AG09309 (cell line): Measurements from ENCODE around the gene GINS3.

Source experiments
- DNase-seq: peaks from one replicate; pipeline ENCODE4 v3.0.0-alpha.2; 2010; ENCODE audit warnings: low read depth
- H3K4me3 ChIP-seq: 2 replicates; pipeline ENCODE4 v1.5.1; 2011; ENCODE audit warnings: mild to moderate bottlenecking, low read depth, low read length, moderate library complexity; ENCODE audit not compliant: control insufficient read depth
- CTCF ChIP-seq: IDR thresholded peaks from 2 replicates; pipeline ENCODE4 v1.5.1; 2011; ENCODE audit warnings: mild to moderate bottlenecking, low read depth, low read length, inconsistent platforms; ENCODE audit not compliant: insufficient read depth, control insufficient read depth; ENCODE audit errors: missing control alignments

The GINS3 gene

GRCh38 chr16:58421529-58421928 lies 29.3 kb downstream of the GINS3 start:
- no peak for DNase-seq
- no peak for TF ChIP-seq CTCF
- no peak overlapping the region for H3K4me3 ChIP-seq

- DNase-seq, result no peak
- H3K4me3 ChIP-seq, result no peak overlapping the region
- no peak for TF ChIP-seq CTCF
Measured at GRCh38 chr16:58422809-58423208, 30.5 kb downstream of the GINS3 start.

GRCh38 chr16:58425245-58425644 lies 33.0 kb downstream of the GINS3 start:
- no peak overlapping the region for H3K4me3 ChIP-seq
- no peak for TF ChIP-seq CTCF

GRCh38 chr16:58425756-58426494 lies 33.7 kb downstream of the GINS3 start:
- H3K4me3 ChIP-seq, result no peak overlapping the region
- no peak for DNase-seq
- no peak for TF ChIP-seq CTCF

More at GRCh38 chr16:58425245-58425644, 33.0 kb downstream of the GINS3 start:
- no peak for DNase-seq

- no peak for TF ChIP-seq CTCF
- H3K4me3 ChIP-seq, result no peak overlapping the region
- DNase-seq, result no peak
Measured at GRCh38 chr16:58426966-58427365, 34.7 kb downstream of the GINS3 start.

- H3K4me3 ChIP-seq, result no peak overlapping the region
- TF ChIP-seq CTCF, result no peak
- no peak for DNase-seq
Measured at GRCh38 chr16:58428621-58429542, 36.6 kb downstream of the GINS3 start.
